Caki2 (cell line): ENCODE measurements around the gene ADORA1. TPM values are rescaled to one million over a fixed set of nuclear protein-coding genes. Genes with fewer than 3 reads are reported as not detected.

Source experiments
- DNase-seq: peaks from one replicate; pipeline ENCODE4 v3.0.0-alpha.2; 2015; ENCODE audit warnings: low read depth
- in situ Hi-C: cut with HindIII; loops from 2 replicates; pipeline ENCODE4 v1.10.0; 2016; ENCODE audit warnings: low sequenced_read_pairs, low pct_unique_long_range_greater_than_20kb, mixed read lengths
- total RNA-seq: library from RNA; depleted of rRNA; stranded (reverse); fragments of >200 nt; shearing (Covaris generic); gene quantifications from 2 replicates; pipeline ENCODE4 v1.2.3, GENCODE V29; 2014; ENCODE audit warnings: low replicate concordance

The ADORA1 gene
- total RNA-seq, 1 experiment from 2014 or later, result 100 TPM

DNA sequence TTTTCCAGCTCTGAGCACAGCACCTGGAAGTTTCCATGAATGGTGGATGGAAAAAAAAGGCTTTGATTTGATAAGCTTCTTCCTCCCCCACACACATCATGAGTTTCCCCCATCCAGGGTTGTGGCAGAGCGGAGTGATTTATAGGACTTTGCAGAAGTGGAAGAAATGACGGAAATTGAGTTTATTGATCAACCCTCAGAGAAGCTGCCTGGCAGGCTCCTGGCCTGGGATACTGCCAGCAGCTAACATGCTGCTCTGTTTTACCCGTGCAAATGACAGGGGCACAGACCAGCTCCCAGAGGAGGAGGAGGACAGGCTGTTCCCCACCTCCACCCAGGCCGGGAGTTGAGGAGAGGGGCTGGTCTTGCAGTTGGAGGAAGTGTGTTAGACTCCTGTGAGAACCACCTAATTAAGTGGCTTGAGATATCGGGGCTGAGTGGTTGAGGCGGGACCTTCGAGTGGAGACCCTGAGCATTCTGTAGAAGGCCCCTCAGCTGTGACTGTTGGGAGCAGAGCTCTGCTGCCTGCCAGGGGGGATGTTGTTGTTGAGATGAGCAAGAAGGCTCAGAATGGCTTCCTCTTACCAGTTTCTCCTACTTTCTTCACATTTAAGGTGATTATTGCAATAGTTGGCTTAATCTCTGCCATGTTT lies 21.8 kb downstream of the ADORA1 start:
- no peak for DNase-seq
- in situ Hi-C loops, result no loop called here

DNA sequence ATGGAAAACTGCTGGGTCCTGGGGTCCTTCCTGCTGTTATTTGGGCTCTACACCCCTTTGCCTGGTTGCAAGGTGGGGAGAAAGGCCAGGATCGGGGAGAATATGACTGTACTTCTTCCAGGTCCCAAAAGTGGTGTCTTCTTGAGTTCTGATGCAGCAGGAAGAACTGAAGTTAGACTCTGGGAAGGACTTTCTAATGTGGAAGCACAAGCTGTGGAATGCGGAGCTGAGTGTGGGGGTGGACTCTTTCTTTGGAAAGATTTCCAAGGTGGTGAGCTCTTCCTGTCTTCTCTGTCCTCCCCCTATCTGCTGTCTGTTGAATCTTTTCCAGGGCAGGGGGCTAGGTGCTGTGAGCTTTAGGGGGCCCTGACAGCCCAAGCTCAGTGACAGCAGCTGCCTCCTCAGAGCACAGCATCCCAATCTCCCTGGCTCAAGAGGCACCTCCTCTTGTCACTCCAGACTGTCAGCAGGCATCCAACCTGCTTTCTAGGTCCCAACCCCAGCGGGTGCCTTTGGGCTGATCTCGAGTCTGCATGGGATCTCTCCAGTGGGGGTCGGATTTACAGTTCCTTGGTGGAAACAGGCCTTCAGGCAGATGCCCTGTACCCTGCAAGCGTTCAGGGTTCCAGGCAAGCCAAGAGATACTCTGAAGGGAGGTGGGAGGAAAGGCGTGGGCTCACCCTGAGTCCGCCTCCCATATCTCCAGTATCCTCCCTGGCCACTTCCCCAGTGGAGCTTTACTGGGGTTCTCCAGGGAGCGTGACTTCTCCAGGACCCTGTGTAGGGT lies 23.2 kb downstream of the ADORA1 start:
- no peak for DNase-seq
- in situ Hi-C loops, result no loop called here

DNA sequence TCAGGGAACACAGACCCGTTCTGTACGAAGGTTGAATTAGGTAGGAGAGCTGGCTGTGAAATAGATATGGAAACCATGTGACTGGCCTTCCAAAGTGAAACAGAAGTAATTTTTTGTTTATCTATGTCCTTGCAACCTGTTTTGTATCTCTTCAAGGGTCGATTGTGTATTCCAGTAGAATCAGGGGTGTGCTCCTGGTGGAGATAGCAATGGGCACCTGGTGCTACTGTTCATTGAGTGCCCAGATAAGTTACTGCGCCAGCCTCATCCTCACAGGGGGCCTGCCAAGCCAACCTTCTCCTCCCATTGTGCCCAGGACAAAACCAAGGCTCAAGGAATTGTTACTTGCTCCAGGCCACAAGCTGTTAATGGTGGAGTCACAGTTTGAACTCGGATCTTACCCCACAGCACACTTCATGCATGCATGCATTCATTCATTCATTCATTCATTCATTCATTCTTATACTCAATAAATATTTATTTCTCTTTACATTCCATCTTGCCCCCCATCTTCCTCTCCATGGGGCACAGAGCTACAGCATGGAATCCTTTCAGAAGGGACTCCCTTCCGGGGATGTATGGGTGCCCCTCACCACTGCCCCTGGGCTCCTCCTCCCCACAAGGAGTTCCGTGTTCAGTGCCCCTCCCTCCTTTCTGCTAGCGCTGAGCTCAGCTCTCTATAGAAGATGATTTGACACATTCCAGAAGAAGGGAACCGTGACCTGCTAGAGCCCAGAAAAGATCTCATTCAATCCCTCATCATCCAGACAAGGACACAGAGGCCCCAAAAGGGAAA lies 24.0 kb downstream of the ADORA1 start:
- in situ Hi-C loops, result no loop called here
- peak; percentile 88 for DNase-seq

DNA sequence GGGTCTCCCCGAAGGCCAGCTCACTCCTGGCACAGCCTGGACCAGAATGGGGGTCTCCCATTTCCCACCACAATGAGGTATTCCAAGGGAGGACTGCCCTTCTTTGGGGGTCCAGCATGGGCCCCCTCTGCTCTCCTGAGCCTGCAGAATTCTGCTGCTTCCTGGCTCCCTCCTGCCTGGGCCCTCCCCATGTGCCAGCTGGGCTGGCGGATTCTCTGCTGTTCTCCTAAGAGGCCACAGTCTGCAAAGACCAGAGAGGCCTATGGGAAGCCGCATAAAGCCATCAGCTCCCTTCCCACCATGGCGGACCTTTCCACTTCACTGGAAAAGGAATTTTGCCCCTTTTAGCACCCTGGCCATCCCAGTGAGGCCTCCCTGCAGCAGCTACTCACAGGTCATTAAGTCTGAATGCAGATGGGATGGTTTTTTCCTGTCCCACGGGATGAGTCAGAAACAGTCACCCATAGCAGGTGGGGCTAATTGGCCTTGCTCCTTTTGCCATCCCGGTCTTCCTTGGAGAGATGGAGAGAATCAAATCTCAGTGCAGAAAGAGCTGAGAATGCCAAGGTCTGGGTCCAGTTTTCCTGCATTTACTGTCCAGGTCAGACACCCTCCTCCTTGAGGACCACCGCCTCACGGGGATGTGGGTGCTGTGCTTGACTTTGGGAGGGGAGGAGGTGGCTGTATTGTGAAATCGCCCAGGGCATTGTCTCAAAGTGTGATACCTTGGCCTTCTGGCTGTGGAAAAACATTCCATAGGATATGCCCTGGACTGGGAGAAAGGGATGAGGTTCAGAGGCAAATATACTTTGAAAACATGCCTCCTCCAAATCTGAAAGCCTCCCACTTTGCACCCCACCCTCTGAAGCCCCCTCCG lies 24.9 kb downstream of the ADORA1 start:
- in situ Hi-C loops, result no loop called here
- DNase-seq, result peak; percentile 97

DNA sequence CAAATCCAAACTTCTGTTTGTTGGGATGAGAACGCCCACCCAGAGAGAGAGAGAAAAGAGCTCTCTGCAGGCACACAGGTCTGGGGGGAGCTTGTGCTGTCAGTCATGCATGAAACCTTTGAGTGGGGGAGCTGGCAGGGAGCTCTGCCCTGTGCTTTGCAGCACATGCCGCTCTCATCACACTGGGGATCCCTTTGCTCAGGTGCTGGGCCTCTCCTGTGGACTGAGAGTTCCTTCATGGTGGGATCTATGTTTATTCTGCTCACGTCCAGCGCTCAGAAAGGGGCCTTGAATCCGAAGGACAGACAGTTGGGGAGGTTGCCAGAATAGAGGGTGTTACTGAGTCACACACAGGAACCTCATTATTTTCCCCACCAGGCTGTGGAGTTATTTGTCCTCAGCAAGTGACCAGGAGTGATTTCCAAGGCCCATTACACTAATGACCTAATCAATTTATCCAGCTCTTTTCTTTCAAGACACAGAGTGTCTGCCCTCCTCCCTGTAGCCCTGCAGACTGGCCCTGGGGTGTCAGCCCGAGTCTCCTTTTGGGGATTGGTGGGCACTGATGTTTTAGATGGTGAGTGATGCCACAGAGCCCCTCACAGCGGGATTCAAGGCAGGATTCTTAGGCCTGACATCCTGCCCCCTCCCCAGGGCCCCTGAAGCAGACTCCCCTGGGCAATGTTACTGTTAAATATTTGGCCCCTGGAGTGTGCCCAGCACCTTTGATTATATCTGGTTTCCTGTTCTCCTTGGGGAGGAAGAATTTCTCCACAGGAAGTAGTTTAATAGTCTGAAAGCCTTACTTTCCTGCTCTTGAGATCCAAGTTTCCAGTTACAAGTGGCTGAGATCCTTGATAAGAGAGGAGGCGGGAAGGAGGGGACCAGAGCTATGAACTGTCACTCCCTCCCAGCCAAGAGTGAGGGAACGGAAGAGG lies 25.8 kb downstream of the ADORA1 start:
- in situ Hi-C loops, result no loop called here
- peak; percentile 79 for DNase-seq

DNA sequence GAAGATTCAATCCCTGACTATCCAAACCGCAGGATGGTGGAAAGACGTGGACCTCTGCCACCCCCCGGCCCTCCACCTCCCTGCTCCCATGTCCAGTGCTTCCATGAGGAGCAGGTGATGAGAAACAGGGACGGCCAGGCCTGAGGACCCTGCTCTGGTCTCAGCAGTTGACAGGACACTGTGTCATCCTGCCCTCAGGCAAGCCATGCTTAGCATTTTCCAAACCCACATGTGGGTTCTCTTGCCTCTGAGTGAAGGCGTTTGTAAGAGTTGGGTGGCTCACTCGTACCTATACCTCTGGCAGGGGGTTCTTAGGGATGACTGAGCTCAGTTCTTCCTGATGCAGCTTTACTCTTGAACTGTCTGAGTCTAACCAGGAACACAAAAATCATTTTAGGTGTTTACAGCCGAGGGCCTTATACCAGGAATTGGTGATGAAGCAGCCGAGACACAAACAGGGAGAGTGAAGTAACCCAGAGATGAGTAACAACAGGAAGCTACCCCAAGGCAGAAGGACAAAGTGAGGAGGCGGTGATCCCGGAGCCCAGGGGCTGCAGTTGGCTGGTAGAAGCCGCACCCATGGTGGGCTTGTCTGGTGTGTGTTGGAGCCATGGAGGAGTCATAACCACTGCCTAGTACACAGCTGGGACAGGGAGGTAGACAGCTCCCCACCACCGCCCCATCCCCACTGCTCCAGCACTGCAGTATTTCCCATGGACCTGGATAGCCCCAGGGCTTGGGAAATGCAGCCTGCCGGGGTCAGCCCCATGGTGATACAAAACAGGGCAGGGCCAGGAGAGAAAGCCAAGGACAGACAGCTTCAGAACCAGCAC lies 26.7 kb downstream of the ADORA1 start:
- in situ Hi-C loops, result no loop called here
- peak; percentile 67 for DNase-seq

DNA sequence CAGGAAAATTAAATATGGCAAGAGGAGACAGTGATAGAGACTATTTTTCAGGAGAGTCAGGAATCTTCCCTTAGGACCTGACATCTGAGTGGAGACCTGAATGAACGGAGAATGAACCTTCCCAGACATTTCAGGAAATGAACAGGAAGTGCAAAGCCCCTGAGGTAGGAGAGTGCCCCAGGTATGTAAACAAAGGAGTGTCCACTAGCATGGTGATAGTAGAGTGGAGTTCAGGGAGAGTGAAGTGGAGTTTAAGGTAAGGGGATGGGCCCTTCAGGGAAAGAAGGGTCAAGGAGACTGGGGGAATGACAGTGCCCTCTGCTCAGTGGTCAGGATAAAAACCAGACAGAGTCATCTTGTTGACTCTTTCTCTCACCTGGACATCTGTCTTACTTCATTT lies 28.8 kb downstream of the ADORA1 start:
- in situ Hi-C loops, result no loop called here
- no peak for DNase-seq

DNA sequence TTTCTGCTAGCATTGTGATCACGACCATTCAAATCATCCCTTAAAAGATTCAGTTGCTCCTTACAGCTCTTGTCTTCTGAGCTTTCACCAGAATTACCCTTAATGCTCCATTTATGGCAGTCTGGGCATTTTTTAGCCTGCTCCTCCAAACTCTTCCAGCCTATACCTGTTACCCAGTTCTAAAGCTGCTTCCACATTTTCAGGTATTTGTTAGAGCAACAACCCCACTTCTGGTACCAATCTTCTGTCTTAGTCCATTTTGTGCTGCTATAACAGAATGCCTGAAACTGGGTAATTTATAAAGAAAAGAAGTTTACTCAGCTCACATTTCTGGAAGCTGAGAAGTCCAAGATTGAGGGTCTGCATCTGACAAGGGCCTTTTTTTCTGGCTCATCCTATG lies 30.9 kb downstream of the ADORA1 start:
- in situ Hi-C loops, result no loop called here

DNA sequence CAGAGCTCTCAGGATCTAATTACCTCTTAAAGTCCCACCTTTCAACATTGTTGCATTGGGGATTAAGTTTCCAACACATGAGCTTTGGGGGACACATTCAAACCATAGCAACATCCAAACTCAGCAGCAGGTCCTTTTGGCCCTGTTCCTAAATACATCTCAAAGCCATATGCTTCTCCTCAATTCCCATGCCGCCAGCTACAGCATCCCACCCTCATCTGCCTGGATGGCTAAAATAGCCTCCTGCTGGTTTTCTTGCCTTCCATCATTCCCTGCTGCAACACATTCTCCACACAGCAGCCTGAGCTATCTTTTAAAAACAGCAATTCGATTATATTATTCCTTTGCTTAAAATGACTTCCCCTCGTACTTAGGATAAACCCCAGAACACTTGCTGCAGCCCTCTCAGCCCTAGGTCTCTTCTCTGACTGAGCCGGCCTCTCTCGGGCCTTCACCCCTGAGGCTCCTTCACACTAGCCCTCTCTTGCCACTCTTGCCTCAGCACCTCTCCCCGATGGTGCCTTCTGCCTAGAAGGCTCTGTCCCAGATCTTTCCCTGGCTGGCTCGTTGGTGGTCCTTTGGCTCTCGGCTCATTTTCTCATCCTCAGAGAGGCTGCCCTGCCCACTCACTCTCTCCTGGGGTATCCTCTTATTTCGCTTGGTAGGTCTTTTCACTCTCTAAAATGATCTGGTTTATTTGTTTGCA lies 31.6 kb downstream of the ADORA1 start:
- DNase-seq, result no peak
- in situ Hi-C loops, result no loop called here

More for the DNA sequence above, 30.9 kb downstream of the ADORA1 start:
- no peak for DNase-seq

DNA sequence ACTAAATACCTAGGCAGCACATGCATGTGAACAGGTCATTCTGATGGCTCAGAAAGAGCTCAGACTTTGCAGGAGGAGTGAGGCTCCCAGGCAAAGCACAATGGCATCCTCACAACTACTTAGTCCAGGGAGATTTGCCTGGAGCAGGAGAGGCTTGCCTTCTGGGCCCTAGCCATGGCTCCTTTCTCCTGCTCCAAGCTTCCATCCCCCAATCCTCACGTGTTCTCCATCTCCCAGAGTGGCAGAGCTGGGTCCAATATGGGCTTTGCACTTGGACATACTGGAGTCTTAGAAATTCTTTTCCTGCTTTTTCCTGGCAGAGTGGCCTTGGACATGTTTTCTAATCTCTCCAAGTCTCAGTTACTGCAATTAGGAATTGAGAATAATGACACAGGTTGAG lies 32.3 kb downstream of the ADORA1 start:
- in situ Hi-C loops, result no loop called here
- DNase-seq, result no peak

DNA sequence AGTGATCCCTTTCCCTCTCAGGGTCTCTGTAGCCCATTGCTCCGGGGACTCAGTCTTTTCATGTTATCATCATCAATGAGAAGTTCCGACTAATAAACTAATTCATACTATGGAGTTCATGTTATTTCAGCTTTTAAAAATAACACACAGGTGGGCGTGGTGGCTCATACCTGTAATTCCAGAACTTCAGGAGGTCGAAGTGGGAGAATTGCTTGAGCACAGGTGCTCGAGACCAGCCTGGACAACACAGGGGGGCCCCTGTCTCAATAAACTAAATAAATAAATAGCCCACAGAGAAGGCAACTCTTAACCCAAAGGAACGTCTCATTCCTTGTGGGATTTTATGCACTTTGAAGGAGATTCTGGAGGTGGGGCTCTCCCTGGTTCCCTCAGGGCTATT lies 33.6 kb downstream of the ADORA1 start:
- in situ Hi-C loops, result no loop called here
- no peak for DNase-seq

DNA sequence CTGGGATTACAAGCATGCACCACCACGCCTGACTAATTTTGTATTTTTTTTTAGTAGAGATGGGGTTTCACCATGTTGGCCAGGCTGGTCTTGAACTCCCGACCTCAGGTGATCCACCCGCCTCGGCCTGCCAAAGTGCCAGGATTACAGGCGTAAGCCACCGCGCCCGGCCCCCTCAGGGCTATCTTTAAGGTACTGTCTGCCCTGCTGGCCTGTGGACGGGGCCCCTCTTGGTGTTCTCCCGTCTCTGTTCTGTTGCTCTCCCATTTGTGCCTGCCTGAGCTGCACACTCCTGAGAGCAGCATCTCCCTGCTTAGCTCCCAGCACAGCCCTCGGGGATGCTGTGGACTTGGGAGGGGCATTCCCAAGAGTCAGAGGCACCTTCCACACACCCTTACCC lies 34.2 kb downstream of the ADORA1 start:
- DNase-seq, result no peak
- in situ Hi-C loops, result no loop called here

DNA sequence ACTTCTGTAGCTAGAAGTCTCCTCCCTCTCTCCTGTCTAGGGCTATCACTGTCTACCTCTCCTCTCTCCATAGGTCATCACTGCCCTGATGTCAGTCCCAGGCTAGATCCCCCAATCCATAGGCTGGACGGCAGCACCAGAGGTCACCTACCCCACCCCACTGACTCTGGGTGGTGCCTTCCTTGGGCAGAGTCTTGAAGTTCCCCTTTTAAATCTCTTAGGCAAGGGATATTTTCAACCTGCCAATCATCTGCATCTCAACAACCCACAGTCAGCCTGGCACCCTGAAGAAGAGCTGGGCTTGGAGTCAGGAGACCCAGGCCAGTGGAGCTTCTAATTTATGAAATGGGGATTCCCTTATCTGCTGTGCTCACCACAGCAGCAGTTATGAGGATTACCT lies 34.9 kb downstream of the ADORA1 start:
- in situ Hi-C loops, result no loop called here
- no peak for DNase-seq

DNA sequence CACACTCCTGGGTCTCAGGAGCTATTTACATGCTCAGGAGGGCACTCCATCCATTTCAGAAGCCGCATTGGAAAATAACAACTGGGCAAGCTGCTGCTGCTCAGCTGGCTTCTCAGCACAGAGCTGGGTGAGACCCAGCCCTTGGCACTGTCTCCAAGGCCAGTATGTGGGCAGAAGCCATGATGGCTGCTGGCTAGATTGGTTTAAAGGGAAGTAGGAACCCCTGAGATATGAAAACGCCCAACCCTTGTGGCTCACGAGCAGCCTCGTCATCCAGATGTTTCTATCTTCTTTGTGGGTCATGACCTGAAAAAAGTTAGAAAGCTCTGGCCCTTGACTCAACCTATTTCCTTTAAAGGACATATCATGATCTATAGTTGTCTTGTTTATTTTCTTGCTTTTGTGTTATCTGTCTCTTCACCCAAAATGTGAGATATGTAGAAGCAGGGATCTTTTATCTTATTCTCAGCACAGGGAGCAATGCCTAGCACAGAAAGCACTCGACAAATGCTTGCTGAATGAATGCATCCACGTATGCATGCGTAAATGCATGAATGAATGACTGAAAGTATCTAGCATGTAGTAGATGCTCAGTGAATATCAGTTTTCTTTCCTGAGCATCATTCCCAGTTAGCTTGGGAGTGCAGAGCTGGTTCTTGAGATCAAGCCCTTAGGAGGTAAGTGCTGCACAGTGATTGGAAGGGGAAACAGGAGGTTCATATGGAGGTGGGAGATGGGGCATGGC lies 36.5 kb downstream of the ADORA1 start:
- in situ Hi-C loops, result no loop called here
- DNase-seq, result no peak

DNA sequence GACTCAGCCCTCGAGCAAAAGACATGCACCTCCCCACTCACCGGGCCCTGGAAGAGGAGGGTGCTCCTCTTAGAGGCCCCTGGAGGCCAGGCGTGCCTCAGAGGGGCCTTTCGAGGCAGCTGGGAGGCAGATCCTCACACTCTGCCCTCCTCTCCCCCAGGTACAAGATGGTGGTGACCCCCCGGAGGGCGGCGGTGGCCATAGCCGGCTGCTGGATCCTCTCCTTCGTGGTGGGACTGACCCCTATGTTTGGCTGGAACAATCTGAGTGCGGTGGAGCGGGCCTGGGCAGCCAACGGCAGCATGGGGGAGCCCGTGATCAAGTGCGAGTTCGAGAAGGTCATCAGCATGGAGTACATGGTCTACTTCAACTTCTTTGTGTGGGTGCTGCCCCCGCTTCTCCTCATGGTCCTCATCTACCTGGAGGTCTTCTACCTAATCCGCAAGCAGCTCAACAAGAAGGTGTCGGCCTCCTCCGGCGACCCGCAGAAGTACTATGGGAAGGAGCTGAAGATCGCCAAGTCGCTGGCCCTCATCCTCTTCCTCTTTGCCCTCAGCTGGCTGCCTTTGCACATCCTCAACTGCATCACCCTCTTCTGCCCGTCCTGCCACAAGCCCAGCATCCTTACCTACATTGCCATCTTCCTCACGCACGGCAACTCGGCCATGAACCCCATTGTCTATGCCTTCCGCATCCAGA lies 37.7 kb downstream of the ADORA1 start:
- in situ Hi-C loops, result no loop called here
- no peak for DNase-seq
